Effector memory CD4-positive, alpha-beta T cell (primary cell): ENCODE results near the gene TLCD3B.

Experiments
- DNase-seq, 3 donors: peaks; one replicate each; pipeline ENCODE4 v3.0.0-alpha.2; 2020
- H3K27ac ChIP-seq: 2 replicates; pipeline ENCODE4 v1.7.0; 2013; ENCODE audit warnings: mild to moderate bottlenecking, low read length, moderate library complexity; ENCODE audit not compliant: insufficient read depth, poor library complexity, severe bottlenecking
- H3K27me3 ChIP-seq: replicated peaks from 2 replicates; pipeline ENCODE4 v1.7.0; 2013; ENCODE audit warnings: mild to moderate bottlenecking, low read length; ENCODE audit not compliant: insufficient read depth, control insufficient read depth, poor library complexity, severe bottlenecking
- H3K36me3 ChIP-seq: 2 replicates; pipeline ENCODE4 v1.7.0; 2013; ENCODE audit warnings: mild to moderate bottlenecking, low read length, moderate library complexity; ENCODE audit not compliant: control insufficient read depth, insufficient read depth
- H3K4me1 ChIP-seq: 2 replicates; pipeline ENCODE4 v1.7.0; 2013; ENCODE audit warnings: low read length, mild to moderate bottlenecking; ENCODE audit not compliant: control insufficient read depth, insufficient read depth, poor library complexity, severe bottlenecking
- H3K4me3 ChIP-seq: 2 replicates; pipeline ENCODE4 v1.7.0; 2013; ENCODE audit warnings: low read length, low read depth, mild to moderate bottlenecking; ENCODE audit not compliant: insufficient read depth, poor library complexity, severe bottlenecking
- H3K9me3 ChIP-seq: 2 replicates; pipeline ENCODE4 v1.7.0; 2013; ENCODE audit warnings: mild to moderate bottlenecking, low read length, moderate library complexity; ENCODE audit not compliant: control insufficient read depth

TLCD3B gene

DNA sequence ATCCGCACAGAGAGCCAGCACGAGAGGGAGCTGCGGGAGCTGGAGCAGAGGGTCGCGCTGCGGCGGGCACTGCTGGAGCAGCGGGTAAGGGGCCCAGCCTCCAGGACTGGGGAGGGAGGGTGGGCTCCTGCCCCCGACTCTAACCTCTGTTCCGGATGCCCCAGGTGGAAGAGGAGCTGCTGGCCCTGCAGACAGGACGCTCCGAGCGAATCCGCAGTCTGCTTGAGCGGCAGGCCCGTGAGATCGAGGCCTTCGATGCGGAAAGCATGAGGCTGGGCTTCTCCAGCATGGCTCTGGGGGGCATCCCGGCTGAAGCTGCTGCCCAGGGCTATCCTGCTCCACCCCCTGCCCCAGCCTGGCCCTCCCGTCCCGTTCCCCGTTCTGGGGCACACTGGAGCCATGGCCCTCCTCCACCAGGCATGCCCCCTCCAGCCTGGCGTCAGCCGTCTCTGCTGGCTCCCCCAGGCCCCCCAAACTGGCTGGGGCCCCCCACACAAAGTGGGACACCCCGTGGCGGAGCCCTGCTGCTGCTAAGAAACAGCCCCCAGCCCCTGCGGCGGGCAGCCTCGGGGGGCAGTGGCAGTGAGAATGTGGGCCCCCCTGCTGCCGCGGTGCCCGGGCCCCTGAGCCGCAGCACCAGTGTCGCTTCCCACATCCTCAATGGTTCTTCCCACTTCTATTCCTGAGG lies 40.0 kb downstream of the TLCD3B start:
- H3K36me3 ChIP-seq: peaks cover 69% of the 10 kb centered on the region
- no peak overlapping the region for H3K27ac ChIP-seq
- no peaks in the 10 kb centered on the region for H3K9me3 ChIP-seq
- H3K4me1 ChIP-seq: peaks cover 9% of the 10 kb centered on the region
- H3K27me3 ChIP-seq: no peaks in the 10 kb centered on the region
- DNase-seq: no peak
- no peak overlapping the region for H3K4me3 ChIP-seq

DNA sequence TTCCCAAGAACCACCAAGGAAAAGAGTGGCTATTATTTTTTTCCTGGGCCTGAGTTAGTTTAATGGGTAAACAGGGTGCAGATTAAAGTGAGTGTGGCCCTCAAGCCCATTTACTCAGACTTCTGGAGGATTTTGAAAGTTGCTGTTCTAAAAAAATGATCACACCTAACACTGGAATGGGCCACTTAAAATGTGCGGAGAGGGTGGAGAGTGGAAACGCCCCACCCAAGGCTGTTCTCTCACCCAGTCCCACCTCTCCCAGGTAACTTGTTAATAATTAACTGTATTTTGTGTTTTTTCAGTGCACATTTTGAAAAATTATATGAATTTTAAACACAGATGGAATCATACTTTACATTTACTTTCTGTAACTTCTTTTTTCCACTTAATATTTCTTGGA lies 41.0 kb downstream of the TLCD3B start:
- H3K4me3 ChIP-seq: no peak overlapping the region
- peaks cover 7% of the 10 kb centered on the region for H3K4me1 ChIP-seq
- DNase-seq: no peak
- H3K9me3 ChIP-seq: no peaks in the 10 kb centered on the region
- no peak overlapping the region for H3K27ac ChIP-seq
- no peaks in the 10 kb centered on the region for H3K27me3 ChIP-seq
- H3K36me3 ChIP-seq: peaks cover 75% of the 10 kb centered on the region

DNA sequence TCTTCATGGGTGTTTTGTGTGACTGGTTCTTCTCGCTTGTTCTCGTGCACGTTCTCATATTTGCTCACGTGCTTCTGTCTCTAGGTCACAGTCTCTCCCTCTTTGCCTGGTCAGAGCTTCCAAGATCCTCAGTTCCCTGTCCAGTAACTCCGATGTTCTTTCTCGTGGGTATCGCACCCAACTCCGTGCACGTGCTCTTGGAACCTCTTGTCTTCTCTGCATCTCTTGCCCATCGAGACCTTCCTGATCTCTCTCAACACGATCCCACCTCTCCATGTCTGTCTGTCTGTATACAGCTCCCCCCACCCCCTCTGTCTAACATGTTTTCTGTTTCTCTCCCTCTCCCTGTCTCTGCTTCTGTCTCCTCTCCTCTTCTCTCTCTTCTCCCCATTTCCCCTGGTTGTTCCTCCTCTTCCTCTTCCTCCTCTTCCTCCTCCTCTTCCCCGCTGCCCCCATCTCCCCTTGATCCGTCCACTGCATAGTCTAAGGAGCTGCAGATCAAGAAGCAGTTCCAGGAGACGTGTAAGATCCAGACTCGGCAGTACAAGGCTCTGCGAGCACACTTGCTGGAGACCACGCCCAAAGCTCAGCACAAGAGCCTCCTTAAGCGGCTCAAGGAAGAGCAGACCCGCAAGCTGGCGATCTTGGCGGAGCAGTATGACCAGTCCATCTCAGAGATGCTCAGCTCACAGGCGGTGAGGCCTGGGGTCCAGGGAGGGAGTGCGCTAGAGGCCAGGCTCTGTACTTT lies 41.8 kb downstream of the TLCD3B start:
- no peaks in the 10 kb centered on the region for H3K9me3 ChIP-seq
- H3K4me1 ChIP-seq: no peaks in the 10 kb centered on the region
- no peaks in the 10 kb centered on the region for H3K27me3 ChIP-seq
- no peak for DNase-seq
- H3K36me3 ChIP-seq: peaks cover 83% of the 10 kb centered on the region
- H3K27ac ChIP-seq: no peak overlapping the region
- H3K4me3 ChIP-seq: no peak overlapping the region

DNA sequence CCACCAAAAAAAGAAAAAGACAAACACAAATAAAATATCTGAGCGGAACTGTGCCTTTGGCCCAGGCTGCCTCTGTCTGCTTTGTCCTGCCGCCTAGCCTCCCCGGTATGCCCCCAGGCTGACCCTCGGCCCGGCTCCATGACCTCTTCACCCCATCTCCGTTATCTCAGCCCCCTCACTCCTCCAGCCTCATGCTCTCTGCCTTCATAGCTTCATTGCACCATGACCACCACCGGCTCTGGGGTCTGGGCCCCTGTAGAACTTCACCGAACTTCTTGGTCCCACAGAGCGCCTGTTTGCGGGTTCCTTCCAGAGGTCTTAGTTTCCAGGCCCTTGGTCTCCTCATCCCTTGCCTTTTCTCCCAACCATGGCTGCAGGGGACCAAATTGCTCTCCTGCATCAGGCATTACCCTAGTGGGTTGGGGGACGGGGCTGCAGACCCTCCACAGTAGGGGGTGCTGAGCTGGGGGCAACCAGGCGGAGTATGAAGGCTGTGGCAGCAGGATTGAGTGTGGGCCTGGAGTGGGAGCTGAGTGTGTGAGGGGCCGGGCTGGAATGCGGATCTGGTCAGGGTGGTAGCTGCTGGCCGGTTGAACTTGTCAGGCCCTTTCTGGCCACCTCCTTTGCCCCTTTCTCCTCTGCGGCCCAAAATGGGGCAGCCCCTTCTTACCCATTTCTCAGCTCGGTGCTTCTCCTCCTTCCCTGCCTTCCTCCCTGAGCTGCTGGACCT lies 42.6 kb downstream of the TLCD3B start:
- Histone ChIP-seq H3K4me1 (no peaks in the 10 kb centered on the region), H3K27me3 (no peaks in the 10 kb centered on the region), H3K36me3 (peaks cover 90% of the 10 kb centered on the region), H3K4me3 (no peak overlapping the region), H3K27ac (no peak overlapping the region), H3K9me3 (no peaks in the 10 kb centered on the region)
- no peak for DNase-seq

DNA sequence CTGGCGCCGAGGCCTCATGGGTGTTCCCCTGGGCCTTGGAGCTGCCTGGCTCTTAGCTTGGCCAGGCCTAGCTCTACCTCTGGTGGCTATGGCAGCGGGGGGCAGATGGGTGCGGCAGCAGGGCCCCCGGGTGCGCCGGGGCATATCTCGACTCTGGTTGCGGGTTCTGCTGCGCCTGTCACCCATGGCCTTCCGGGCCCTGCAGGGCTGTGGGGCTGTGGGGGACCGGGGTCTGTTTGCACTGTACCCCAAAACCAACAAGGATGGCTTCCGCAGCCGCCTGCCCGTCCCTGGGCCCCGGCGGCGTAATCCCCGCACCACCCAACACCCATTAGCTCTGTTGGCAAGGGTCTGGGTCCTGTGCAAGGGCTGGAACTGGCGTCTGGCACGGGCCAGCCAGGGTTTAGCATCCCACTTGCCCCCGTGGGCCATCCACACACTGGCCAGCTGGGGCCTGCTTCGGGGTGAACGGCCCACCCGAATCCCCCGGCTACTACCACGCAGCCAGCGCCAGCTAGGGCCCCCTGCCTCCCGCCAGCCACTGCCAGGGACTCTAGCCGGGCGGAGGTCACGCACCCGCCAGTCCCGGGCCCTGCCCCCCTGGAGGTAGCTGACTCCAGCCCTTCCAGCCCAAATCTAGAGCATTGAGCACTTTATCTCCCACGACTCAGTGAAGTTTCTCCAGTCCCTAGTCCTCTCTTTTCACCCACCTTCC lies 43.5 kb downstream of the TLCD3B start:
- no peaks in the 10 kb centered on the region for H3K9me3 ChIP-seq
- H3K4me1 ChIP-seq: no peaks in the 10 kb centered on the region
- H3K27ac ChIP-seq: no peak overlapping the region
- no peaks in the 10 kb centered on the region for H3K27me3 ChIP-seq
- no peak overlapping the region for H3K4me3 ChIP-seq
- H3K36me3 ChIP-seq: peaks cover 91% of the 10 kb centered on the region
- no peak for DNase-seq

DNA sequence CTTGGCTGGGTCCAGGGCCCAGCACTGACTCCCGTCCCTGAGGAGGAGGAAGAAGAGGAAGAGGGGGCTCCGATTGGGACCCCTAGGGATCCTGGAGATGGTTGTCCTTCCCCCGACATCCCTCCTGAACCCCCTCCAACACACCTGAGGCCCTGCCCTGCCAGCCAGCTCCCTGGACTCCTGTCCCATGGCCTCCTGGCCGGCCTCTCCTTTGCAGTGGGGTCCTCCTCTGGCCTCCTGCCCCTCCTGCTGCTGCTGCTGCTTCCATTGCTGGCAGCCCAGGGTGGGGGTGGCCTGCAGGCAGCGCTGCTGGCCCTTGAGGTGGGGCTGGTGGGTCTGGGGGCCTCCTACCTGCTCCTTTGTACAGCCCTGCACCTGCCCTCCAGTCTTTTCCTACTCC lies 44.1 kb downstream of the TLCD3B start:
- H3K9me3 ChIP-seq: no peaks in the 10 kb centered on the region
- no peaks in the 10 kb centered on the region for H3K4me1 ChIP-seq
- H3K36me3 ChIP-seq: peaks cover 91% of the 10 kb centered on the region
- no peak overlapping the region for H3K27ac ChIP-seq
- no peak overlapping the region for H3K4me3 ChIP-seq
- no peaks in the 10 kb centered on the region for H3K27me3 ChIP-seq
- no peak for DNase-seq

DNA sequence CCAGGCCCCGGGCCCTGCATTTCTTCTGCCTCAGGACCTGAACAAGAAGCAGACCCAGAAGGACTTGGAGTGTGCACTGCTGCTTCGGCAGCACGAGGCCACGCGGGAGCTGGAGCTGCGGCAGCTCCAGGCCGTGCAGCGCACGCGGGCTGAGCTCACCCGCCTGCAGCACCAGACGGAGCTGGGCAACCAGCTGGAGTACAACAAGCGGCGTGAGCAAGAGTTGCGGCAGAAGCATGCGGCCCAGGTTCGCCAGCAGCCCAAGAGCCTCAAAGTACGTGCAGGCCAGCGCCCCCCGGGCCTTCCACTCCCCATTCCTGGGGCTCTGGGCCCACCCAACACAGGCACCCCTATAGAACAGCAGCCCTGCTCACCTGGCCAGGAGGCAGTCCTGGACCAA lies 44.8 kb downstream of the TLCD3B start:
- Histone ChIP-seq H3K9me3 (no peaks in the 10 kb centered on the region), H3K36me3 (peaks cover 93% of the 10 kb centered on the region), H3K4me3 (no peak overlapping the region), H3K27me3 (no peaks in the 10 kb centered on the region), H3K27ac (no peak overlapping the region), H3K4me1 (no peaks in the 10 kb centered on the region)
- DNase-seq: no peak

DNA sequence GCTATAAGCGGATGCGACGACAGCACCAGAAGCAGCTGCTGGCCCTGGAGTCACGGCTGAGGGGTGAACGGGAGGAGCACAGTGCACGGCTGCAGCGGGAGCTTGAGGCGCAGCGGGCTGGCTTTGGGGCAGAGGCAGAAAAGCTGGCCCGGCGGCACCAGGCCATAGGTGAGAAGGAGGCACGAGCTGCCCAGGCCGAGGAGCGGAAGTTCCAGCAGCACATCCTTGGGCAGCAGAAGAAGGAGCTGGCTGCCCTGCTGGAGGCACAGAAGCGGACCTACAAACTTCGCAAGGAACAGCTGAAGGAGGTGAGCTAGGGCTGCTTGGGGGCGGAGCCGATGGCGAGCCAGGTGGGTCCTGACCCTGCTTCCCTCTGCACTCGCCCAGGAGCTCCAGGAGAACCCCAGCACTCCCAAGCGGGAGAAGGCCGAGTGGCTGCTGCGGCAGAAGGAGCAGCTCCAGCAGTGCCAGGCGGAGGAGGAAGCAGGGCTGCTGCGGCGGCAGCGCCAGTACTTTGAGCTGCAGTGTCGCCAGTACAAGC lies 45.7 kb downstream of the TLCD3B start:
- peaks cover 95% of the 10 kb centered on the region for H3K36me3 ChIP-seq
- H3K27ac ChIP-seq: no peak overlapping the region
- no peaks in the 10 kb centered on the region for H3K27me3 ChIP-seq
- H3K4me3 ChIP-seq: no peak overlapping the region
- DNase-seq: no peak
- H3K4me1 ChIP-seq: no peaks in the 10 kb centered on the region
- H3K9me3 ChIP-seq: no peaks in the 10 kb centered on the region

DNA sequence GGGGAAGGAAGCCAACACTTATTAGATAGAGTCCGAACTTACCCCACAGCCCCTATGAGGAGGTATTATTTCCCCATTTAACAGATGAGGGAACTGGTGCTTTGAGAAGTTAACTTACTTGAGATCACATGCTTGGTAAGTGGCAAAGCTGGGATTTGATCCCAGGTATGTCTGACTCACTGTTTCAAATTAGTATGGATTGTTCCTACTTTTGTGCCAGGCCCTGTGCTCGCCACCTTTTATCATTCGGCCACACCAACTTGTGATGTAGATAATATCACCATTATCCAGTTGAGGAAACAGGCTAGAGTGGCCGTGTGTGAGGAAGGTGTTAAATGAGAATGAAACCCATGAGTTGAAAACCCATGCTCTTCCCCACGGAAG lies 46.3 kb downstream of the TLCD3B start:
- no peaks in the 10 kb centered on the region for H3K9me3 ChIP-seq
- no peak for DNase-seq
- peaks cover 97% of the 10 kb centered on the region for H3K36me3 ChIP-seq
- no peak overlapping the region for H3K4me3 ChIP-seq
- H3K4me1 ChIP-seq: no peaks in the 10 kb centered on the region
- no peak overlapping the region for H3K27ac ChIP-seq
- no peaks in the 10 kb centered on the region for H3K27me3 ChIP-seq
